ENCODE results near the gene PSMA7.
"Not testable (repeated sequence)": the region's sequence is repeated elsewhere in the genome, so short reads cannot be mapped to it uniquely, and the experiment has no call there.

The PSMA7 gene

DNA sequence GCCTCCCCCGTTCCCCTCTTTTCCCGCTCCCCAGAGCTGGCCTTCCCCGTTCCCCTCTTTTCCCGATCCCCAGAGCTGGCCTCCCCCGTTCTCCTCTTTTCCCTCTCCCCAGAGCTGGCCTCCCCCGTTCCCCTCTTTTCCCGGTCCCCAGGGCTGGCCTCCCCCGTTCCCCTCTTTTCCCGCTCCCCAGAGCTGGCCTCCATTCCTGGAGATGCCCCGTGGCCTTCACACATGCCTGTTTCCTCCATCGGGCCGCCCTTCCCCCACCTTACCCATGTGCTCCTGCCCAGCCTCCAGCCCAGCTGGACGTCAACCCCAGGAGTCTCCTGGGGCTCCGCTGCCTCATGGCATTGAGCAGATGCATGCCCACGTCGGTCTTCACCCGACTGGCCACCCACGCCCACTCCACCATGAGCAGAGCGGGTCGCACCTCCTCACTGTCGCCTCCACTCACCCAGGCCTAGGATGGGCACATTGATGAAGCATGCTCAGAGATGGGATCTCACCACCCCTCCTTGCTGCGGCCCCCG lies 8.7 kb upstream of the PSMA7 start:
- DNase-seq, result no peak

DNA sequence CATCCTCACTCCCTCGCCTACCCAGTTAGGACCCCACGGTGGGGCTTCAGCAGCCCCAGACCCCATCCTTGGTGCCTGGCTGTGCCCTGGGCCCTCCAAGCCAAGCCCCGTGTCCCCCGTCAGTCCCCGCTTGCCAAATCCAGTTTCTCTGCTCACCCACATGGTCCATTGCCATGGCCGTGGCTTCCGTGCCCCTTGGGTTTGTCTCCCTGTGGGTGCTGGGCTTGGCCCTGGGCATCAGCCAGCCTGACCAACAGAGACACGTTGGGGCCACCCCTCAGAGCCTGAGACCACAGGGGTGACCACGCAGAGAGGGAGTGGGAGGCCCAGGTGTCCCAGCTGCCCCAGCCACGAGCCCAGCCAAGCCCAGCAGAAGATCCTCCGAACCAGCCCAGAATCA lies 8.0 kb upstream of the PSMA7 start:
- no peak for DNase-seq

DNA sequence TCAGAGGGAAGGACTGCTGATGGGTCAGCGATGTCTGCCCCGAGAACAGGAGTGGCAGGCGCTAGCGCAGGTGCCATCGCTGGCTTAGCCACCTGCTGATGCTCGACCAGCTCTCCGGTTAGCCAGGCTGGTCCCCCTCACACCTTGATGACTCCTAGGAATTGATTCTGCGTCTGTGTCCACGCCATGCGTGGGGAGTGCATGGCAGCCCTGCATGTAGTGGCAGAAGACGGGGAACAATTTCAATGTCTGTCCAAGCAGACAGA lies 7.0 kb upstream of the PSMA7 start:
- no peak for DNase-seq

DNA sequence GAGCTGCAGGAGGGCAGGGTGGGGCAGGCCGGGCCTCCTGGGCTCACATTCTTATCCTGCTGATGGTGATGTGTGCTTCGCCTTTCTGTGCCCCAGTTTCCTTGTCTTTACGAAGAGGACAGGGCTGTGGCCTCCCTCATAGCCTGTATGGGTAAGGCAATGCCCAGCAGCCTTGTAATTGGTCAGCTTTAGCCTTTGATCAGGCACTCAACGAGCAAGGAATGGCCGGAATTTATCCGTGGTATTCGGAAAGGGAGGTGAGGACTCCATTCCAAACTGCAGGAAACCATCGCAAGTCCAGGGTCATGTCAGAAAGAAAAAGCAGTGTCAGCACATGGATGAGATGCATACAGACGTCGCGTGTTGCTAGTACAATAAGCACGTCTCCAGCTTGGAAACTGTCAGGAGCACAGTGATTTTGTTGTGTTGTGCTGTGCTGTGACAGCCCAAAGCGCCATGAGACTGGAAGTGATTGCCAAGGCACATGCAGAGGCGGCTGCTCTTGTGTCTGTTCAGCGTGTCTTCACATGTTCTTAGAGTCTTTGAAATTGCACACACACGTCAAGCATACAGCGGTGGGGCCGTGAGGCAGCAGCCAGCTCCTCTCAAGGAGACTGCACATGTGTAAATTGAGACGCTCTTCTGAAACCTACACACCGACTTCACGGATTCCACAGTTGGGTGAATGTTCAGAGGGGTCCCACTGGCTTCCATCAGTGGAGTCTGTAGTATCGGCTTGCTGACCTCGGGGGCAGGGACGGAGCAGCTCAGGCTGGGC lies 6.5 kb upstream of the PSMA7 start:
- no peak for DNase-seq

DNA sequence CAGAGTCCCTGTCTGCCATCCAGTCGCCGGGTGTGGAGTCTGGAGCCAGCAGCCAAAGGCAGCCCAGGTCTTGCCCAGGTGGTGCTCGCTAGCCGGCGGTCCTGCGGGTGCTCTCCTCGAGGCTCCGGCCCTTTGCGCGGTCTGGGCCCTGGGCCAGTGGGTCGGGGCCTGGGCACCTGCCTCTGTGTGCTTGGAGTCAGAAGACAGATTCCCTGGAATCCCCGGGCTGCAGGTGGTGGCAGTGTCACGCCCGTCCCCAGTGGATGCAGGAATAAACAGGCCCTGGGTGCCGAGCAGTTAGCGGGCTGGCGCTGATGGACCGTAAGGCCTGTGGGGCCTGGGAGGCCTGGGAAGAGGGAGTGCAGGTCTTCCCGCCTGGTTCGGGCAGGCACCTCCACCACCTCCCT lies 5.7 kb upstream of the PSMA7 start:
- DNase-seq, result no peak

DNA sequence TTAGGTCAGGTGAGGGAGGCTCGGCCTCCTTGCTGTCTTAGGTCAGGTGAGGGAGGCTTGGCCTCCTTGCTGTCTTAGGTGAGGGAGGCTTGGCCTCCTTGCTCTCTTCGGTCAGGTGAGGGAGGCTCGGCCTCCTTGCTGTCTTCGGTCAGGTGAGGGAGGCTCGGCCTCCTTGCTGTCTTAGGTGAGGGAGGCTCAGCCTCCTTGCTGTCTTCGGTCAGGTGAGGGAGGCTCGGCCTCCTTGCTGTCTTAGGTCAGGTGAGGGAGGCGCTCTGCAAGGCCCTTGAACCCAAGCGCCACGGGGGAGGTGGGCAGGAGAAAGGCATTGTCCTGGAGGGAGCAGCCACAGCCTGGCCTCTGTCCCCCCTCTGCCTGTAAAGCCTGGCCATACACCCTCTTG lies 5.2 kb upstream of the PSMA7 start:
- not testable (repeated sequence) for DNase-seq

DNA sequence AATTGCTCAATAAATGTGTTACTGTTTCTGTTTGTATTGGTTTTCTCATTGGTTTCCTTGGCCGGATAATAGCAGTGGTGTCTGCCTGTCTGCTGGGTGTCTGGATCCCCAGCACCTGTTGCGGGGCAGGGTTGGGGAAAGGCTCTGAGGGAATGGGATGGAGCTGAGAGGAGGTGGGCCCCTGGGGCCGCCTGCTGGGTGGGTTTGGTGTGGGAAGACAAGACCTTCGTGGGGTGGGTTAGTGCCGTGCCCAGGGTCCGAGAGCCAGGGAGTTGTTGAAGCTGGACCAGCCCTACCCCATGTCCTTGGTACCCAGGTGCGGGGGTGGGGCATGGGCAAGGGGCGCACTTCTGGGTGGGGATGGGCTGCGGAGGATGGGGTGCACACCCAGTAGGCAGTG lies 4.3 kb upstream of the PSMA7 start:
- DNase-seq, result no peak

DNA sequence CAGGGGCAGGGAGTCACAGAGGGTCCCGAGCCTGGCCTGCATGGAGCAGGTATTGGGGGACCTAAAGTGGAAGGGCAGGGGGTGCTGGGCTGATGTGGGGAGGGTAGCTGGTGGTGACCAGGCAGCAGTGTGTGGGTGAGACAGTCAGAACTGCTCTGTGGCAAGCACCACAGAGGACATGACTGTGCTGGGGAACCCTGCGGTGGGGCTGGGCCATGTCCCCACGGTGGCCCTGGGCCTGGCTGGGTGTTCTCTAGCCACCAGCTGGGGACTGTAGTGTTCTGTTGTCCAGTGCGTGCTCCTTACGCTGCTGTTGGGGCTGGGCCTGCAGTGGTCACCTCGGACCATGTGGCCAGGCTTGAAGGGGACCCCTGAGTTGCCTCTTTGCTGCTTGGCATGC lies 3.9 kb upstream of the PSMA7 start:
- no peak for DNase-seq

DNA sequence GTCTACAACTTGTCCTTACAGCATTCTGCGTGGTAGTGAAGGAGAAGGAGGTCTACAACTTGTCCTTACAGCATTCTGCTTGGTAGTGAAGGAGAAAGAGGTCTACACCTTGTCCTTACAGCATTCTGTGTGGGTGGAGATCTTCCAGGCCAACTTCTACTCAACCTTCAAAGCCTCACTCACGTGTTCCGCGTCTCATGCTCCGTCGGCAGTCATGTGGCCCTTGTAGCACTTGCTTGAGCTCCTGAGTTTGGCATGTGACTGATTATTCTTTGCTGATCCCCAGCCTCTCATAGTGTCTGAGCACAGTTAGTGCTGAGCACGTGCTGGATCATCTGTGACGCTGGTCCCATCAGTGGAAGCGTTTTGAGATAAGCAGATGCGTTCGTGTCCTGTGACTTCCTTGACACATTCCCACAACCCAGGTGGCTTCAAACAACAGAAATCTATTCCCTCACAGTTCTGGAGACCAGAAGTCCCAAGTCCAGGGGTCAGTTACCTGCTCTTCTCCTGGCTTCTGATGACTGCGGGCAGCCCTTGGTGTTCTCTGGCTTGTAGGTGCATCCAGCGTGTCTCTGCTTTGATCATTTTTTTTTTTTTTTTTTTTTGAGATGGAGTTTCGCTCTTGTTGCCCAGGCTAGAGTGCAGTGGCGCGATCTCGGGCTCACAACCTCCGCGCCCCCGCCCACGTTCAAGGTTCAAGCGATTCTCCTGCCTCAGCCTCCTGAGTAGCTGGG lies 3.0 kb upstream of the PSMA7 start:
- no peak for DNase-seq

DNA sequence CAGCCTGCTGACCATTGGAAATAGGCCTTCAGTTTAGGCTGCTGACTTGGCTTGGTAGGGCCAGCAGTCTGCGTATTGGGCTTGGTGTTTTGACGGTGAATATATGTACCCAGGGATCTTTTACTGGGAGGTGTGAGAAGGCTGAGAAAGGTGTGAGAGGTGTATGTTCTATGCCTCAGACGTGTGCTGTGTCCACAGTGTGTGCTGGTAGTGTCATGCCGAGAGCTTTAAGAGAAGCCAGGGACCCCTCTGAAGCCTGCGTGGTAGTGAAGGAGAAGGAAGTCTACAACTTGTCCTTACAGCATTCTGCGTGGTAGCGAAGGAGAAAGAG lies 2.5 kb upstream of the PSMA7 start:
- no peak for DNase-seq

DNA sequence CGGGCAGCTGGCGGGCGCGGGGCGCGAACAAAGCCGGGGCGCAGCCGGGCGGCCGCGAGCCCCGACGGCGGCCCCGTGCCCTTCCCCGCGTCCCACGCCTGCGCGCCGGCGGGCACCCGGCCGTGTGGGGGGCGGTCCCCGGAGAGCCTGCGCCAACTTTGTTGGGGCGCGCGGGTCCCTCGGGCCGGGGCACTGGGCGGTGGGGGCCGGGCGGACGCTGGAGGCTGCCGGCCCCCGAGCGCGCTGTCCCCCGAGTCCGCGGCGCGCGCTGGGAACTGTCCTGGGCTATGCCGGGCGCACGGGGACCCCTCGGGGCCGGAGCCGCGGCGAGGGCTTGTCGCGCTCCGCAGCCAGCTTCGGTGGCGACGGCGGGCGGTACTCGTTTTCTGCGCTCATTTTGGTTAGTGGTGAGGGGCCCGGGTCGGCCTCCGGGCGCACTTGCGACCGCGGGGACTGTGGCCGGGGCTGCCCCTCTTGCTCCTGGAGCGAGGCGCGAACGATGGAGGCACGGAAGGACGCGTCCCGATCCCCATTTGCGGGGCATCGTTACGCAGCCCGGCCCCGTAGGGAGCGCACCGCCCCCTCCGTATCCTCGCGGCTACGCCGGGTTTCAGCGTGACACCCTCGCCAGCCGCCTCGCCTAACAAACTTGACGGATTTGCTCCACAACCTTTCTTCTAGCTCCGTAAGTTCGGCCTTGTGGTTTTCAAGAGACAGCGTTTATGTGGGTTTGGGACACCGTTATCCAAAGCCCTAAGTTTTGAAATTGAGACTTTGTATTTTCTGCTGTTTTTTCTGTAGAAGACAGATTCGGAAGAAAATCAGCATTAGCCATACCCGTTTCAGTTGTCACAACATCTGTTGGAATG lies 997 bp upstream of the PSMA7 start:
- DNase-seq, result peak; percentile 71

DNA sequence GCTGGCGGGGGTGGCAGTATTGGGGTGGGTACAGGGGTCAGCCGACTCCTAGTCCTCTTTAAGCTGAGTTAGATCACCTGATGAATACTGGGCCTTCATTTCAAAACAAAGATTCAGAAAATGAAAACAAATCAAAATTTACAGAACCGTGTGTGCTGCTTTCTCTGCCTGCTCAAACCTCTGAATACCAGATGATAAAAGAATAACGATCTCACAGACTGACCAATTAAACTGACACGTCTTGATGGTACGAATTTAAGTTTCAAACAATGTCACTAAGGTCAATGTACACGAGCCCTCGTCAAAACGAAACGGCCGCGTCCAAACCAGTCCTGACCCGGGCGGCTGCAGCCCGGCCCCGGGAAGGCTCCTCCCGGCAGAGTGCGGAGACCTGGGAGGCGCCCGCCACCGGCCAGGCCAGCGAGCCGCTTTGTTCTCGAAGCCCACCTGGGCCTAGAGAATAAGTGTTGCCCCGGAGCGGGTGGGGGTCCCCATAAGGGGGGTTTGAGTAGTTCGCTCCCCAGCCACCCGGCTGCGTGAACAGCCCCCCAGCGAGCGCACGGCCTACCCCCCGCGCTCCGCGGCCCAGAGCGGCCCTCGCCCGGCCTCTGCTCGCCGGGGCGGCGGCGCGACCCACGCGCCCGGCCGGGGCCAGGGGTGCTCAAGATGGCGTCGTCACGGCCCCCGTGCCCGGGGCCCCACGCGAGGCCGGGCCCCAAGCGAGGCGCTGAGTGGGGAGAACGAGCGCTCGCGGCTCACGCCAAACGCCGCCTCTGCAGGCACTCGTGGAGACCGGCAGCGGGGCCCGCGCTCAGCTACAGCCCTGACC lies 728 bp downstream of the PSMA7 start:
- DNase-seq, result no peak

DNA sequence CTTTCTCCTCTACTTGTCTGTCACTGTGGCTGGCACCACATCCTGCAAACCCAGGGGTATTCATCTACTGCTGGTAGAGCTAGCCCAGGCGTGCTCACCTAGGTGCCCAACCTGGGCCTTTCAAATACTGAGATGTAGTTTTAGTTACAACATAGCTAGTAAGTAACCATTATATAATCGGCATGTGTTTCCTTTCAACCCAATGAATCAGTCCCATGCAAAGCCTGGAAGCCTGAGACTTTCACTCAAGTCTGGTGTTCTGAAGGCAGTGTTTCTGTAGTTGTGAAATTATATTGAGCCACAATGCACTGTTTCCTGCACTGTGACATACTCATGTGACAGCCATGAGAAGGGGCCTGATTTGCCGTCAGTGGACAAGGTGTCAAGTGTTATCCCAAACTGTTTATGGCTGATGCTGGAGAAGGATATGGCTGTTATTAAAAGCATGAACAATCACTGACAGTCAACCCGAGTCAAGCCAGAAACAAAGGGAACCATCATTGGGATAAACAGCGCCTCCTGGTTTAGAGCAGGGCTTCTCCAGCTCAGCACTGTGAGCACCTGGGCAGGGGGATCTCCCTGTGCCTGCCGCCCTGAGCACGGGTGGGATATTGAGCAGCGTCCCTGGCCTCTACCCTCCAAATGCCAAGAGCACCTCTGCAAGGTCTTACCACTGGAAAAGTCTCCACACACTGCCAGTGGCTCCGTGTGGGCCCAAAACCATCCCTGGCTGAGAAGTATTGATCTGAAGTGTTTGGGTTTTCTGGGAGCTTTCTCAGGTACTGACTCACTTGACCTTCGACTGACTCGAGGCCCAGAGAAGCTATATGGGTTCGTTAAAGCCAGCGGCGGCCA lies 1.6 kb downstream of the PSMA7 start:
- DNase-seq, result peak; percentile 23

DNA sequence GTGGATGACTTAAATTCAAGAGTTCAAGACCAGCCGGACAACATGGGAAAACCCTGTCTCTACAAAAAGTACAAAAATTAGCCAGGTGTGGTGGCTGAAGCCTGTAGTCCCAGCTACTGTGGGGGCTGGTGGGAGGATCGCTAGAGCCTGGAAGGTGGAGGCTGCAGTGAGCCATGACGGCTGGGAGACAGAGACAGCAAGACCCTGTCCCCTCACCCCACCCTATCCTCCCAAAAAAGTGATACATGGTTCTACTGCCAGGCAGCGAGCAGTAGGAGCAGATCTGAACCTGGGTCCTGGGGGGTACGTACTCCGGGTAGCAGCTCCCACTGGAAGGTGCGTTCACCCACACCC lies 2.2 kb downstream of the PSMA7 start:
- no peak for DNase-seq

DNA sequence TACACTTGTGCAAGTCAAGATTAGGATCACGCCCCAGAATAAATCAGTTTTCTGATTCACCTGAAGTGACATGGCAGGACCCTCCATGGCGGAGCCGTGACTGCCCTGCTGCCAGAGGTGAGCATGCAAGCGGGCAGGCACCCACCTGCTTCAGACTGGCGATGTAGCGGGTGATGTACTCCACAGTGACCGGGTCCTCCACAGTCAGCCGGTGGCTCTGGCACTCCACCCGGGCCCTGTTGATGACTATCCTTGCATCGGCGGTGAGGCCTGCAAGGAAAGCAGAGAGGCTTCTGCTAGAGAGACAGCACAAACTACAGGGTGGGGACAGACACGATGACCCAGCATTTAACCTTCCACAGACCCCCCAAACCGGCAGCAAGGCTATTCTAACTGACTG lies 3.6 kb downstream of the PSMA7 start:
- no peak for DNase-seq

DNA sequence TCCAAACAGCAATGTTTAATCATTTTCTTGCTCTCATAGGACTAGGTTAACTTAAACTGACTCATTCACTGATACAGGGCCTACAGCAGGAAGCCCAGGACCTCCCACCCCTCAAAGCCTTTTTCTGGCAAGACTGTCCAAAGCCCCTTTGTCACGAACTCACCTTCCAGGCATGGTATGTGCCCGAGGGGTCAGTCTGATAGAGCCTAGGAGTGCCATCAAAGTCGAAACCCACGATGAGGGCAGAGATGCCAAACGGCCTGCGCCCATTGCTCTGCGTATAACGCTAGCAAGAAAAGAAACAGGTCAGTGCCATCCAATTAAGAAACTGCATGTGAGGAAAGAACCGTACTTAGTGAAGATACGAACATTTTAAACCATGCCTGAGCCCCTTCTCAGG lies 4.3 kb downstream of the PSMA7 start:
- no peak for DNase-seq

DNA sequence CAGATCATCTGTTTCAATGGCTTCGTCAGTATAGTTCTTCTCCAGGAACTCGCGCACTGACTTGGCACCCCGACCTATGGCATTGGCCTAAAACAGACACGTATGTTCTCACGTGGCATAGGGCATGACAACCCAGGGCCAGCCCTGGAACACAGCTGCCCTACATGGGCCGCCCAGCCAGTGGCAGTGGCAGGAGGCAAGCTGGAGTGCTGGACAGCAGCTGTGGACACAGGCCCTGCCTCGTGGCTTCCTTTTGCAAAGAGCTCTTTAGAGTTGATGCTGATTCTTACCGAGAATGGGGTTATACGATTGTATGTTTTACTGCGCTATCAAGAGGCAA lies 5.0 kb downstream of the PSMA7 start:
- DNase-seq, result no peak

DNA sequence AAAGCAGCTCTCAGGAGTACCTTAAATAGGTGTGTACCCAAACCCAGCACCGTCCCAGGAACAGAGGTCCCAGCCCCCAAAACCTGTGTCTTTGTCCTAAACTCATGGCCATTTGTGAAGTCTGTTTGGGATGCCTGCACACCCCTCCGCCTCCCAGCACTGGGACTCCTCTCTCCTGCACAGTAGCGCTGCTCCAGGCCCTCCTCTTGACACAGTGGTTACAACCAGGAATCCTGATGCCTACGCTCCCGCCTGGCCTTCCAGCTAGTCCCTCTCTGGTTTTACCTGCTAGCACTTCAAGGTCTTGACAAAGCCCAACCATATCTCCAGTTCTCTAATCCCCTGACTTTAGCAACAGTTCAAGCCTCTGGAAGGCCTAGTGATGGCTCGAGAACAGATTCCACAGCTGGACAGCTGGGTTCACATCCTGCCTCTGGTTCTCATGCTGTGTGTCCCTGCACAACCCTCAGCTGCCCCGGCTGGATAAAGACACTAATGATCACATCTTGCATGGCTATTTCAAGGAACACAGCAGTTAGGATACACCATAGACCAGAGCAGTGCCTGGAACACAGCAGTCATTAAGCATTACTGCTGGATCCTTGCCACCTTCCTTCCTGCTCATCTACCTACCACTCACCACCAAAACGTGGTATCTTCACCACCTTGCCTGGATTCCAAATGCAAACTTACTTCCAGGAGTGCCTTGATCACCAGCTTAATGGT lies 5.6 kb downstream of the PSMA7 start:
- no peak for DNase-seq

DNA sequence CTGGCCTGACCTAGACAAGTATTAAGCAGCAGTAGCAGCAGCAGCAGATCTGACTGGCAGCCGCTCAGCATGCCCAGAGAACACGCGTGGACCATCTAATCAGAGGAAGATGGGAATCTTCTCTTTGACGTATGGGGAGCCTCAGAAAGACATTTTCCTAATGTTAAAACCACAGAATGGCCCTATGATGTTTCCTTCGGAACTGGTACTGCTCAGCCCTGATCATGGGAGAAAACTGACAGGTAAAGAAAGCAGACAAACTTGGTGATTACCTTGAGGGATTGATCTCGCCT lies 6.2 kb downstream of the PSMA7 start:
- DNase-seq, result no peak

DNA sequence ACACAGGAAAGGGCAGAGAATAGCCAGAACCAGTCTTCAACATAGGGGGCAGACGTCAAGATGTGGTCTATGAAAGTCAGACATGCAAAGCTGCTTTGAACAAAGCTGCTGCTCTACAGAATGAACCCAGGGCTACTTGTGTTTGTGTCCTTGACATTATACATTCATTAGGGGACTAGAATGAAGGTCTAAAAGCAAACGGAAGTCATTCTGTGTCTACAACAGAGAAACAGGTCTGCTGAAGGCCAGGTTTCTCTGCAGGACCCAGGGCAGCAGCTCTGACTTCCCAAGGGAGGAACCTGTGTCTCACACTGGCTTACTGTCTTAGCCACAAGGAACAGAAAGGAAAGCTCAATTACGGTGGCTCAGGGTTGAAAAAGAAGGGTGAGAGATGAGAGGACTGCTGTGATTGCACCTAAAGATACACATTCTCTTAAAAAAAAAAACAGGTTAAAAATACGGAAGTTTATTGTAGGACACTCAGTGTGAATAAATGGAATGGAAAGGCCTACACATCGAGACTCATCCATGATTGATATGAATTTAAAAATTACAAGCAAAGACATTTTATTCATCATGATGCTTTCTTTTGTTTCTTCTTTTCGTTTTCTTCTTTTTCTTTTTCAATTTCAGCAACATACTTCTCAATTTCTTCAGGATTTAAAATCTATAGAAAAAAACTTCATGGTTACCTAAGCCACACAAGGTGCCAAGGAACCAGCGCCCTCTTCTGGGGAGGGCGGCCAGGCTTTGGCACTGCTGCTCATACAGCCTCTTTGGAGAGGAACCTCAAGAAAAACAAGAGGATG lies 6.7 kb downstream of the PSMA7 start:
- DNase-seq, result peak; percentile 57
